CD14-positive monocyte (primary cell): ENCODE results near the gene COL19A1. TPM values are rescaled to one million over a fixed set of nuclear protein-coding genes. Genes with fewer than 3 reads are reported as not detected.

Experiments
- DNase-seq, 3 donors: peaks; one replicate each; pipeline ENCODE4 v3.0.0-alpha.2; 2011 to 2022
- H2AFZ ChIP-seq: 2 replicates; pipeline ENCODE4 v1.6.0; 2012; ENCODE audit warnings: mild to moderate bottlenecking, low read depth, low read length, inconsistent platforms; ENCODE audit not compliant: insufficient read depth, poor library complexity, severe bottlenecking
- H3K27ac ChIP-seq, 2 donors: 1 replicate in 1 of 2; 2 replicates in 1 of 2; pipeline ENCODE4 v1.5.1; 2012 to 2013; ENCODE audit warnings: low read length in 2 of 2, control low read depth in 1 of 2, inconsistent platforms in 1 of 2, low read depth in 1 of 2, mild to moderate bottlenecking in 1 of 2
- H3K27me3 ChIP-seq, 2 donors: one replicate each; pipeline versions ENCODE4 v1.6.0 to v1.6.1; 2011 to 2013; ENCODE audit warnings: low read length in 2 of 2; ENCODE audit not compliant: control insufficient read depth in 2 of 2, insufficient read depth in 2 of 2
- H3K36me3 ChIP-seq, 2 donors: replicated peaks in 1 of 2; 1 replicate in 1 of 2; 2 replicates in 1 of 2; pipeline versions ENCODE4 v1.5.1 to v1.6.1; 2012 to 2013; ENCODE audit warnings: low read length in 2 of 2, control low read depth in 1 of 2, inconsistent platforms in 1 of 2, mild to moderate bottlenecking in 1 of 2; ENCODE audit not compliant: insufficient read depth in 2 of 2, control insufficient read depth in 1 of 2
- H3K4me1 ChIP-seq, 2 donors: 1 replicate in 1 of 2; 2 replicates in 1 of 2; pipeline versions ENCODE4 v1.5.1 to v1.6.1; 2012 to 2013; ENCODE audit warnings: low read length in 2 of 2, control low read depth in 1 of 2, inconsistent platforms in 1 of 2, mild to moderate bottlenecking in 1 of 2, moderate library complexity in 1 of 2; ENCODE audit not compliant: insufficient read depth in 2 of 2, control insufficient read depth in 1 of 2
- H3K4me2 ChIP-seq: replicated peaks from 2 replicates; pipeline ENCODE3; 2012; ENCODE audit warnings: low read length, moderate library complexity, mild to moderate bottlenecking; ENCODE audit not compliant: poor library complexity, severe bottlenecking; ENCODE audit errors: extremely low read depth
- H3K4me3 ChIP-seq, 3 experiments: fragments of 200-600 bp in 1 of 3; sonication (generic) in 1 of 3; replicated peaks in 1 of 3; 1 replicate in 2 of 3; 2 replicates in 1 of 3; pipeline ENCODE4 v1.5.1; 2011 to 2013; ENCODE audit warnings: low read length in 3 of 3, mild to moderate bottlenecking in 3 of 3, control low read depth in 2 of 3, low read depth in 2 of 3, inconsistent platforms in 1 of 3, moderate library complexity in 1 of 3
- H3K79me2 ChIP-seq: 2 replicates; pipeline ENCODE4 v1.6.0; 2012; ENCODE audit warnings: mild to moderate bottlenecking, control low read depth, inconsistent platforms, low read length, moderate library complexity; ENCODE audit not compliant: insufficient read depth
- H3K9ac ChIP-seq: 2 replicates; pipeline ENCODE4 v1.6.0; 2017; ENCODE audit warnings: low read length, mild to moderate bottlenecking; ENCODE audit not compliant: insufficient read depth, poor library complexity, severe bottlenecking
- H3K9me3 ChIP-seq, 2 donors: replicated peaks in 1 of 2; 1 replicate in 1 of 2; 2 replicates in 1 of 2; pipeline versions ENCODE4 v1.5.1 to v1.6.1; 2012 to 2013; ENCODE audit warnings: low read length in 2 of 2, control low read depth in 1 of 2; ENCODE audit not compliant: control insufficient read depth in 1 of 2, insufficient read depth in 1 of 2
- H4K20me1 ChIP-seq: 2 replicates; pipeline ENCODE4 v1.6.0; 2012; ENCODE audit warnings: mild to moderate bottlenecking, low read length, control low read depth, moderate library complexity; ENCODE audit not compliant: insufficient read depth
- H3K27ac Mint-ChIP-seq, 7 donors: one replicate each; pipeline ENCODE4 v1.8.0; 2020; ENCODE audit warnings: mild to moderate bottlenecking in 7 of 7, mixed read lengths in 7 of 7, moderate library complexity in 6 of 7, inconsistent platforms in 2 of 7
- H3K27me3 Mint-ChIP-seq, 3 donors: one replicate each; pipeline ENCODE4 v1.8.0; 2021 to 2022; ENCODE audit warnings: low read depth in 3 of 3, mild to moderate bottlenecking in 3 of 3, mixed read lengths in 3 of 3, moderate library complexity in 3 of 3, inconsistent platforms in 1 of 3
- H3K36me3 Mint-ChIP-seq, 2 donors: one replicate each; pipeline ENCODE4 v1.8.0; 2020; ENCODE audit warnings: mixed read lengths in 2 of 2, inconsistent platforms in 1 of 2, mild to moderate bottlenecking in 1 of 2
- H3K4me1 Mint-ChIP-seq: one replicate; pipeline ENCODE4 v1.8.0; 2020; ENCODE audit warnings: mild to moderate bottlenecking, mixed read lengths
- H3K4me3 Mint-ChIP-seq, 2 donors: one replicate each; pipeline ENCODE4 v1.8.0; 2020; ENCODE audit warnings: mild to moderate bottlenecking in 2 of 2, mixed read lengths in 2 of 2, moderate library complexity in 1 of 2
- H3K9me3 Mint-ChIP-seq, 7 donors: one replicate each; pipeline ENCODE4 v1.8.0; 2020 to 2022; ENCODE audit warnings: mixed read lengths in 7 of 7, mild to moderate bottlenecking in 6 of 7, moderate library complexity in 6 of 7, inconsistent platforms in 2 of 7
- WGBS: methylation state at CpG from one replicate; pipeline ENCODE4 v1.1.5; 2013; ENCODE audit warnings: missing lambda C conversion rate; ENCODE audit not compliant: insufficient coverage; 5-methylcytosine and 5-hydroxymethylcytosine counted together
- intact Hi-C, 2 donors: fragments of 100-400 bp; cut with micrococcal nuclease; formaldehyde crosslinking; loops; one replicate each; pipeline versions ENCODE4 v1.15.0 to v1.15.1; 2023
- polyA plus RNA-seq, 3 donors: library from polyadenylated mRNA; depleted of rRNA in 1 of 3; unstranded in 2 of 3; stranded (reverse) in 1 of 3; fragments of 300-500 nt in 2 of 3; fragments of >200 nt in 1 of 3; fragmentation: Illumina TruSeq in 2 of 3; gene quantifications; 1 replicate in 2 of 3; 2 replicates in 1 of 3; pipeline ENCODE4 v1.2.3, GENCODE V29; 2012 to 2021
- TF ChIP-seq, protein P1 (sequence below): fragments of 200-600 bp; IDR thresholded peaks from one replicate; pipeline ENCODE4 v1.8.0; 2022; ENCODE audit warnings: antibody characterized with exemption, mild to moderate bottlenecking

COL19A1 gene
- polyA plus RNA-seq, 3 donors: not detected

DNA sequence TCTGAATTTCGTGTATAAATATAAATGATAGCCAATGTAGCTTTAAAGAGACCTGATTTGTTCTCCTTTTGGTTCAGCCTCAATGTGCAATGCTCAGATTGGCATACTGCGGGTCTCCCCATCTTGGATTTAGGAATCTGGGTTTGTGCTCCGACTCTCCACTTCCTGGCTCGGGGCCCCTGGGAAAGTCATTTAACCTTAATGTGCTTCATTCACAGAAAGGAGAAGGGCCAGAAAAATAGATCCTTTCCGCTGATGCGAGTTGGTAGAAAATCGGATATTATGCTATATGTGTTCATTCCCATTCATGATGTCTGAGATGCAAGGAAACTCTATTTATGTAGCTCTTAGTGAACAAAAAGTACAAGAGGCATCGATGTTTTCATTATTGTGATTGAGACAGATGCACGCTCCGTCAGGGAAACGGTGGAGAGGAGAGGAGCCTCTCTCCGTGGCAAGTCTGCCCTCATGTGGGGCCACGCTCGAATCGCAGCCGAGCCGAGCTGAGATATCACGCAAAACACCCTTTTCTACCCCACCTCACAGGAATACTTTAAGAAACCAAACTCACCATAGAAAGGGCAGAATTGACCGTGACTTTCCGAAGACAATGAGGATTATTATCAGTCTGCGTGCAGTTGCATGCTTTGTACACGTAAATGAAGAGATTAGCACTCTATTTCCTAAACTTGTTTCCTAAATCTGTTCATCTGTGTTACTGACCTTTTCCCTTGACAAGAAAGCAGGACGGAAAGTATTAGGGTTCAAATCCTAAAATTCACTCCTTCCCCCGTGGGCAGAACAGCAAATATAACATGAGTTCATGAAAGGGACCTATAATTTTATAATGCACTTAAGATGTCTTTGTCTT lies 300.0 kb downstream of the COL19A1 start:
- no peaks in the 10 kb centered on the region for H3K36me3 Mint-ChIP-seq
- no peak overlapping the region for H2AFZ ChIP-seq
- DNase-seq: no peak

DNA sequence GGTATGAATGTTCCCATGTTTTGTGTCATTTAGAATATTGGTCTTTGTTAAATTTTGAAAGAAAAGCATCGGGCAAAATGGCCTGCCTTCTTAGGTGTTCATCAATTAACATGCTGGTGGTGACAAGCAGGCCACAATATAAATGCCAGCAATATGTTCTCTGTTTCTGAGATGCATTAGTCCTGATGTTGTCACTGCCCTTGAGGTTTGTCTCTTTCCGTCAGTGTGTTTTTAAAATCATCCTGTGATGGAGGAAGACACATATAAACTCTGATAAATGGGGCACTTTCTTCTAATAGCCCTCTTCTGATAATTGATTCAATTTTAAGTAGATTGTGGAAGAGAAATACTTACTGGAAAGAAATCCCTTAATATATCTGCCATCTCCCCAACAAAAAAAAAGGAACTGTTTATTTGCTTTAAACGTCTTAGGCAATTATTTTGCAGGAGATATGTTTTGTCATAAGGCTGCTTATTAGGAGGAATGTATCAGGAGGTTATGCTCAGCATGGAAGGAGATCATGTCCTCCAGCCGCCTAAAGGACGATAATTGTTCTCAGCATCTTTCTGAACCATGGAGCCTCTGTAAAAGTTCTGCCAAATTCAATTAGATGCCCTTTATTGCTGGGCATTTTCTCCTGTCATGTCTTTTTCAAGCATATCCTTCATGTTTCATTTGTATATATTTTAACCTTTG lies 302.5 kb downstream of the COL19A1 start:
- intact Hi-C loops: no loop called here
- H3K27me3 Mint-ChIP-seq: peaks cover 6 to 22% (median 12%) of the 10 kb centered on the region in 3 donors
- no peaks in the 10 kb centered on the region for H3K36me3 ChIP-seq
- no peak overlapping the region for H3K4me2 ChIP-seq
- no peak overlapping the region for H3K9ac ChIP-seq
- no peaks in the 10 kb centered on the region for H3K4me1 Mint-ChIP-seq
- H3K79me2 ChIP-seq: no peaks in the 10 kb centered on the region
- H2AFZ ChIP-seq: no peak overlapping the region
- H3K4me3 ChIP-seq: no peak overlapping the region
- H3K9me3 Mint-ChIP-seq: peaks cover 0 to 2% (median 0%) of the 10 kb centered on the region in 7 donors
- peaks cover 3 to 10% of the 10 kb centered on the region in 2 donors for H3K27me3 ChIP-seq
- no peaks in the 10 kb centered on the region for H3K36me3 Mint-ChIP-seq
- H3K27ac ChIP-seq: no peak overlapping the region
- DNase-seq: no peak
- TF ChIP-seq, protein P1, sequence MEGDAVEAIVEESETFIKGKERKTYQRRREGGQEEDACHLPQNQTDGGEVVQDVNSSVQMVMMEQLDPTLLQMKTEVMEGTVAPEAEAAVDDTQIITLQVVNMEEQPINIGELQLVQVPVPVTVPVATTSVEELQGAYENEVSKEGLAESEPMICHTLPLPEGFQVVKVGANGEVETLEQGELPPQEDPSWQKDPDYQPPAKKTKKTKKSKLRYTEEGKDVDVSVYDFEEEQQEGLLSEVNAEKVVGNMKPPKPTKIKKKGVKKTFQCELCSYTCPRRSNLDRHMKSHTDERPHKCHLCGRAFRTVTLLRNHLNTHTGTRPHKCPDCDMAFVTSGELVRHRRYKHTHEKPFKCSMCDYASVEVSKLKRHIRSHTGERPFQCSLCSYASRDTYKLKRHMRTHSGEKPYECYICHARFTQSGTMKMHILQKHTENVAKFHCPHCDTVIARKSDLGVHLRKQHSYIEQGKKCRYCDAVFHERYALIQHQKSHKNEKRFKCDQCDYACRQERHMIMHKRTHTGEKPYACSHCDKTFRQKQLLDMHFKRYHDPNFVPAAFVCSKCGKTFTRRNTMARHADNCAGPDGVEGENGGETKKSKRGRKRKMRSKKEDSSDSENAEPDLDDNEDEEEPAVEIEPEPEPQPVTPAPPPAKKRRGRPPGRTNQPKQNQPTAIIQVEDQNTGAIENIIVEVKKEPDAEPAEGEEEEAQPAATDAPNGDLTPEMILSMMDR: no peak
- H4K20me1 ChIP-seq: no peaks in the 10 kb centered on the region
- no peak overlapping the region for H3K27ac Mint-ChIP-seq
- no peaks in the 10 kb centered on the region for H3K9me3 ChIP-seq
- H3K4me3 Mint-ChIP-seq: no peak overlapping the region
- 89% methylated on average over 3 of the region's 5 CpGs for WGBS
- no peaks in the 10 kb centered on the region for H3K4me1 ChIP-seq

More for the DNA sequence above, 300.0 kb downstream of the COL19A1 start:
- intact Hi-C loops: no loop called here
- no peak overlapping the region for H3K9ac ChIP-seq
- H3K36me3 ChIP-seq: no peaks in the 10 kb centered on the region
- no peaks in the 10 kb centered on the region for H3K9me3 ChIP-seq
- H3K79me2 ChIP-seq: no peaks in the 10 kb centered on the region
- H3K27ac ChIP-seq: no peak overlapping the region
- H3K9me3 Mint-ChIP-seq: no peaks in the 10 kb centered on the region
- H3K4me3 ChIP-seq: no peak overlapping the region
- no peaks in the 10 kb centered on the region for H4K20me1 ChIP-seq
- no peaks in the 10 kb centered on the region for H3K4me1 ChIP-seq
- TF ChIP-seq, protein P1: peak; percentile 18
- H3K4me2 ChIP-seq: no peak overlapping the region
- peaks cover 3 to 10% of the 10 kb centered on the region in 2 donors for H3K27me3 ChIP-seq
- H3K4me3 Mint-ChIP-seq: no peak overlapping the region
- 7% methylated on average over 15 of the region's 24 CpGs for WGBS
- H3K4me1 Mint-ChIP-seq: no peaks in the 10 kb centered on the region
- no peak overlapping the region for H3K27ac Mint-ChIP-seq
- H3K27me3 Mint-ChIP-seq: peaks cover 4 to 25% (median 11%) of the 10 kb centered on the region in 3 donors
